Fibroblast of lung (primary cell): ENCODE data around the gene RTN4RL2. TPM values are rescaled to one million over a fixed set of nuclear protein-coding genes. Genes with fewer than 3 reads are reported as not detected.

Experiments used
- DNase-seq, 2 donors: peaks; one replicate each; pipeline versions ENCODE4 v3.0.0 to v3.0.0-alpha.2; 2010; ENCODE audit warnings: low read depth in 2 of 2
- H2AFZ ChIP-seq: 2 replicates; pipeline ENCODE4 v1.5.1; 2012; ENCODE audit warnings: low read length, control low read depth, inconsistent platforms
- H3K27ac ChIP-seq: 2 replicates; pipeline ENCODE4 v1.5.1; 2011; ENCODE audit warnings: low read length, control low read depth; ENCODE audit not compliant: insufficient read depth
- H3K27me3 ChIP-seq: 2 replicates; pipeline ENCODE4 v1.5.1; 2011; ENCODE audit warnings: mild to moderate bottlenecking, low read length; ENCODE audit not compliant: control insufficient read depth, insufficient read depth
- H3K36me3 ChIP-seq: 2 replicates; pipeline ENCODE4 v1.5.1; 2011; ENCODE audit warnings: low read length; ENCODE audit not compliant: control insufficient read depth, insufficient read depth
- H3K4me1 ChIP-seq: 2 replicates; pipeline ENCODE4 v1.5.1; 2011; ENCODE audit warnings: low read length; ENCODE audit not compliant: control insufficient read depth, insufficient read depth; ENCODE audit errors: extremely low read depth
- H3K4me2 ChIP-seq: 2 replicates; pipeline ENCODE4 v1.5.1; 2011; ENCODE audit warnings: low read length, control low read depth; ENCODE audit not compliant: insufficient read depth; ENCODE audit errors: extremely low read depth
- H3K4me3 ChIP-seq, 4 experiments: fragments of 200-600 bp in 1 of 4; sonication (generic) in 1 of 4; replicated peaks in 1 of 4; 2 replicates each; pipeline ENCODE4 v1.5.1; 2011 to 2016; ENCODE audit warnings: low read length in 4 of 4, low read depth in 3 of 4, mild to moderate bottlenecking in 3 of 4, control low read depth in 2 of 4, inconsistent platforms in 1 of 4, mixed read lengths in 1 of 4; ENCODE audit not compliant: insufficient read depth in 1 of 4; ENCODE audit errors: control extremely low read depth in 1 of 4
- H3K79me2 ChIP-seq: 2 replicates; pipeline ENCODE4 v1.5.1; 2012; ENCODE audit warnings: mild to moderate bottlenecking, low read length, inconsistent platforms; ENCODE audit not compliant: control insufficient read depth, insufficient read depth
- H3K9ac ChIP-seq: 2 replicates; pipeline ENCODE4 v1.5.1; 2011; ENCODE audit warnings: mild to moderate bottlenecking, low read length, control low read depth; ENCODE audit not compliant: insufficient read depth
- H3K9me3 ChIP-seq: 2 replicates; pipeline ENCODE4 v1.5.1; 2012; ENCODE audit warnings: low read depth, low read length; ENCODE audit not compliant: control insufficient read depth, insufficient read depth
- H4K20me1 ChIP-seq: 2 replicates; pipeline ENCODE4 v1.5.1; 2011; ENCODE audit warnings: low read length; ENCODE audit not compliant: control insufficient read depth, insufficient read depth; ENCODE audit errors: extremely low read depth
- CTCF ChIP-seq, 2 donors: IDR thresholded peaks in 1 of 2; conservative IDR thresholded peaks in 1 of 2; 1 replicate in 1 of 2; 2 replicates in 1 of 2; pipeline ENCODE4 v1.5.1; 2011 to 2012; ENCODE audit warnings: low read length in 2 of 2, control low read depth in 1 of 2, inconsistent platforms in 1 of 2, low read depth in 1 of 2, mild to moderate bottlenecking in 1 of 2
- EZH2 ChIP-seq: IDR thresholded peaks from 2 replicates; pipeline ENCODE4 v1.5.1; 2012; ENCODE audit warnings: low read length, control low read depth, mild to moderate bottlenecking; ENCODE audit errors: missing control alignments
- polyA minus RNA-seq: library from RNA; depleted of rRNA, polyadenylated mRNA; stranded (reverse); fragments of >200 nt; gene quantifications from 2 replicates; pipeline ENCODE4 v1.2.3, GENCODE V29; 2011; ENCODE audit warnings: low replicate concordance
- polyA plus RNA-seq, 2 donors: library from polyadenylated mRNA; depleted of rRNA in 1 of 2; stranded (reverse) in 1 of 2; unstranded in 1 of 2; fragments of >200 nt; gene quantifications; 2 replicates each; pipeline ENCODE4 v1.2.1, GENCODE V29; 2011 to 2012; ENCODE audit warnings: missing spikeins in 1 of 2
- total RNA-seq: library from RNA; depleted of rRNA; stranded (reverse); fragments of >200 nt; gene quantifications from 2 replicates; pipeline ENCODE4 v1.2.1, GENCODE V29; 2014

RTN4RL2 gene
- total RNA-seq (0.17 and 0.26 TPM in 2 replicates), polyA plus RNA-seq (0.27 and 0.43 TPM in 2 replicates), polyA minus RNA-seq (0.79 TPM in 1 of 2 replicates, not detected in the other)
- 1.1 and 1.3 TPM in 2 replicates for polyA plus RNA-seq (2012)

GRCh38 chr11:57460022-57460757, at the start of gene RTN4RL2:
Gene RTN4RL2, plus strand, starts transcription at chr11:57460528. Its CDS starts 338 bp downstream, at chr11:57460866.
- Histone ChIP-seq H3K4me2 (peak within 1 kb of the TSS; percentile 71), H4K20me1 (no peaks in the 10 kb centered on the region), H2AFZ (peak within 1 kb of the TSS; percentile 73), H3K9me3 (no peaks in the 10 kb centered on the region), H3K79me2 (no peaks in the 10 kb centered on the region), H3K4me3 (peak within 1 kb of the TSS; percentile 22 to 55 (median 38)), H3K4me1 (no peaks in the 10 kb centered on the region), H3K9ac (peak within 1 kb of the TSS; percentile 23), H3K27ac (no peak within 1 kb of the TSS), H3K27me3 (peaks cover 14% of the 10 kb centered on the region), H3K36me3 (no peaks in the 10 kb centered on the region)
- TF ChIP-seq EZH2 (no peak), CTCF (conservative IDR thresholded peaks at IDR 0.05 in 1 of 2, IDR thresholded peaks at IDR 0.05 in 1 of 2; ENCODE audit: low read depth in 1 of 2, low read length in 2 of 2) (peak in 1 of 2 donors; percentile 37)
- DNase-seq = peak; percentile 34 to 54

- H3K36me3 ChIP-seq = peaks cover 8% of the 10 kb centered on the region
- H3K79me2 ChIP-seq = no peaks in the 10 kb centered on the region
- H3K4me1 ChIP-seq = peaks cover 2% of the 10 kb centered on the region
- no peak for DNase-seq
- H3K4me3 ChIP-seq = no peak overlapping the region
- TF ChIP-seq EZH2 (no peak), CTCF (conservative IDR thresholded peaks at IDR 0.05 in 1 of 2, IDR thresholded peaks at IDR 0.05 in 1 of 2; ENCODE audit: low read depth in 1 of 2, low read length in 2 of 2) (no peak)
- H2AFZ ChIP-seq = no peak overlapping the region
- H3K4me2 ChIP-seq = no peak overlapping the region
- no peak overlapping the region for H3K27ac ChIP-seq
- H3K9ac ChIP-seq = no peak overlapping the region
- no peaks in the 10 kb centered on the region for H3K9me3 ChIP-seq
- H3K27me3 ChIP-seq = no peaks in the 10 kb centered on the region
- H4K20me1 ChIP-seq = no peaks in the 10 kb centered on the region
These were observed 46.6 kb upstream of the RTN4RL2 start for GRCh38 chr11:57413681-57414080.

- Histone ChIP-seq H3K36me3 (peaks cover 6% of the 10 kb centered on the region), H3K27ac (no peak overlapping the region)
- TF ChIP-seq CTCF (conservative IDR thresholded peaks at IDR 0.05 in 1 of 2, IDR thresholded peaks at IDR 0.05 in 1 of 2; ENCODE audit: low read depth in 1 of 2, low read length in 2 of 2) (no peak), EZH2 (no peak)
These were observed 45.6 kb upstream of the RTN4RL2 start for GRCh38 chr11:57414612-57415212.

More at GRCh38 chr11:57414612-57415212, 45.6 kb upstream of the RTN4RL2 start:
- Histone ChIP-seq H3K27me3 (no peaks in the 10 kb centered on the region), H3K4me2 (no peak overlapping the region), H3K79me2 (no peaks in the 10 kb centered on the region), H3K4me1 (peaks cover 2% of the 10 kb centered on the region), H3K9me3 (no peaks in the 10 kb centered on the region), H2AFZ (no peak overlapping the region), H4K20me1 (no peaks in the 10 kb centered on the region), H3K4me3 (no peak overlapping the region), H3K9ac (no peak overlapping the region)
- no peak for DNase-seq
